SK-N-MC (cell line): Measurements from ENCODE around the gene SELENOP.

Experiments used
- EZH2 ChIP-seq: fragments of 200-600 bp; sonication (generic); IDR thresholded peaks from one replicate; pipeline ENCODE4 v1.6.1; 2017; ENCODE audit warnings: antibody characterized with exemption
- POLR2AphosphoS5 ChIP-seq: IDR thresholded peaks from 2 replicates; pipeline ENCODE4 v1.6.1; 2012; ENCODE audit warnings: mild to moderate bottlenecking, low read depth, low read length, borderline replicate concordance

- TF ChIP-seq POLR2AphosphoS5 (no peak), EZH2 (no peak)
Observed at GRCh38 chr5:42799241-42799608, 12.5 kb downstream of the SELENOP start.
